IMR-90 (cell line): ENCODE results near the gene FN1. TPM values are rescaled to one million over a fixed set of nuclear protein-coding genes. Genes with fewer than 3 reads are reported as not detected.

Source experiments
- CTCF ChIP-seq: conservative IDR thresholded peaks from 2 replicates; pipeline ENCODE4 v1.5.1; 2012; ENCODE audit warnings: mild to moderate bottlenecking, low read depth, low read length, improper control_type of control experiment
- MAFK ChIP-seq: IDR thresholded peaks from 2 replicates; pipeline ENCODE4 v1.6.1; 2012; ENCODE audit warnings: low read depth, low read length, improper control_type of control experiment
- MXI1 ChIP-seq: IDR thresholded peaks from 2 replicates; pipeline ENCODE4 v1.6.1; 2012; ENCODE audit warnings: low read depth, mild to moderate bottlenecking, low read length, moderate library complexity, borderline replicate concordance
- NFE2L2 ChIP-seq: fragments of 150-350 bp; IDR thresholded peaks from 2 replicates; pipeline ENCODE4 v1.6.1; 2016; ENCODE audit warnings: low read depth, mild to moderate bottlenecking, low read length
- RFX5 ChIP-seq: IDR thresholded peaks from 2 replicates; pipeline ENCODE4 v1.8.0; 2012; ENCODE audit warnings: low read depth, mild to moderate bottlenecking, low read length, moderate library complexity
- polyA plus RNA-seq, 3 experiments: library from polyadenylated mRNA; depleted of rRNA; stranded (reverse); fragments of >200 nt; gene quantifications; 2 replicates each; pipeline ENCODE4 v1.2.3, GENCODE V29; 2012; ENCODE audit warnings: low replicate concordance in 1 of 3
- total RNA-seq: library from RNA; depleted of rRNA; stranded (reverse); fragments of >200 nt; gene quantifications from 2 replicates; pipeline ENCODE4 v1.2.3, GENCODE V29; 2012

Gene FN1
- total and polyA plus RNA-seq, 2 of the 4 experiments (the other 2 are of a cell fraction) = 8,243 to 13,004 TPM

GRCh38 chr2:215396595-215397313 lies 39.1 kb downstream of the FN1 start (continued):
- TF ChIP-seq CTCF (no peak), RFX5 (no peak), MAFK (peak; percentile 29; the same call in 1 of the 2 replicates), NFE2L2 (no peak), MXI1 (no peak)
